WTC11 (cell line): ENCODE data around the gene MB.

Experiments
- ZNF416 ChIP-seq: fragments of 250-450 bp; sonication (Bioruptor Pico); IDR thresholded peaks from 2 replicates; pipeline ENCODE4 v1.9.0; 2021; ENCODE audit warnings: mild to moderate bottlenecking, inconsistent platforms
- TF ChIP-seq, protein P1 (sequence below): sonication (generic); formaldehyde crosslinking; IDR thresholded peaks from 2 replicates; pipeline ENCODE4 v1.8.1; 2023; ENCODE audit warnings: mild to moderate bottlenecking, missing genetic modification reagents

DNA sequence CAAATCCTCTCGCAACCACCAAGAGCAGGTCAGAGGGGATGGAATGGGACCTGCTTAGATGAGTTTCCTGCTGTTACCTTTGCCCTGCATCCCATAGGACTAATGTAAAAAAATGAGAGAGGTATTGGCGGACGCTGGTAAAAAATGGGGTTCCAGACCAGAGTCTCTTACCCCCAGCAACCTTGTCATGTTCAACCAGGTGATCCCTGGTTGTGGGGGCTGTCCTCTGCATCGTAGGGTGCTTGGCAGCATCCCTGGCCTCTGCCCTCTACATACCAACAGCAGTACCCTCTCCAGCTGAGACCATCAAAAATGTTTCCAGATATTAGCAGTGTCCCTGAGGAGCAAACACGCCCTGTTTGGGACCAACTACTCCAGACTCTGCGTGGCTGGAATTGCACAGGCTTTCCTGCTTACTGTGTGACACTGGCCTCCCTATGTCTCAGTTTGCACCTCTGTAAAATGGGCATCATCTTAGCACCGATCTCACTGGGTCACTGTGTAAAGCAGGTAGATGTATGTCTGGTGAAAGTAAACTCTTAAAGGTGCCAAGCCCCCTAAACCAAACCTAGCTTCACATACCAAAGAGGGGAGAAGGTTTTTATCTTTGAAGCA is 32.6 kb upstream of the MB start:
- TF ChIP-seq, protein P1, sequence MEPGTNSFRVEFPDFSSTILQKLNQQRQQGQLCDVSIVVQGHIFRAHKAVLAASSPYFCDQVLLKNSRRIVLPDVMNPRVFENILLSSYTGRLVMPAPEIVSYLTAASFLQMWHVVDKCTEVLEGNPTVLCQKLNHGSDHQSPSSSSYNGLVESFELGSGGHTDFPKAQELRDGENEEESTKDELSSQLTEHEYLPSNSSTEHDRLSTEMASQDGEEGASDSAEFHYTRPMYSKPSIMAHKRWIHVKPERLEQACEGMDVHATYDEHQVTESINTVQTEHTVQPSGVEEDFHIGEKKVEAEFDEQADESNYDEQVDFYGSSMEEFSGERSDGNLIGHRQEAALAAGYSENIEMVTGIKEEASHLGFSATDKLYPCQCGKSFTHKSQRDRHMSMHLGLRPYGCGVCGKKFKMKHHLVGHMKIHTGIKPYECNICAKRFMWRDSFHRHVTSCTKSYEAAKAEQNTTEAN (CRISPR knock-in tag): no peak
- no peak for TF ChIP-seq ZNF416 (CRISPR knock-in tag)
